ENCODE results near the gene FPR2.

Gene FPR2

GRCh38 chr19:51714848-51715247, 46.1 kb upstream of the FPR2 start:
- H3K27me3 ChIP-seq (ENCODE audit: control insufficient read depth, insufficient read depth, low read length): no peaks in the 10 kb centered on the region
- no peaks in the 10 kb centered on the region for H3K36me3 ChIP-seq (ENCODE audit: control insufficient read depth, insufficient read depth, low read length)
- peaks cover 7% of the 10 kb centered on the region for H3K4me1 ChIP-seq
- no peak overlapping the region for H2AFZ ChIP-seq
- H3K27ac ChIP-seq: no peak overlapping the region
- no peak overlapping the region for H3K4me3 ChIP-seq (ENCODE audit: low read depth, low read length)
- no peaks in the 10 kb centered on the region for H3K9me3 ChIP-seq (ENCODE audit: control insufficient read depth, low read length)
- H3K79me2 ChIP-seq: no peaks in the 10 kb centered on the region
- no peak overlapping the region for H3K9ac ChIP-seq
- TF ChIP-seq CTCF (IDR thresholded peaks at IDR 0.05): no peak
- no peak overlapping the region for H3K4me2 ChIP-seq (ENCODE audit: low read length)

- no peaks in the 10 kb centered on the region for H3K36me3 ChIP-seq (ENCODE audit: control insufficient read depth, insufficient read depth, low read length)
Observed at GRCh38 chr19:51715850-51716249, 45.1 kb upstream of the FPR2 start.

GRCh38 chr19:51716925-51717324, 44.1 kb upstream of the FPR2 start:
- no peak for TF ChIP-seq CTCF (IDR thresholded peaks at IDR 0.05)
- Histone ChIP-seq H3K4me1 (peaks cover 7% of the 10 kb centered on the region), H3K27ac (no peak overlapping the region), H3K79me2 (no peaks in the 10 kb centered on the region), H3K27me3 (ENCODE audit: control insufficient read depth, insufficient read depth, low read length) (no peaks in the 10 kb centered on the region), H2AFZ (no peak overlapping the region), H3K4me3 (ENCODE audit: low read depth, low read length) (no peak overlapping the region), H3K9ac (no peak overlapping the region), H3K9me3 (ENCODE audit: control insufficient read depth, low read length) (no peaks in the 10 kb centered on the region), H3K4me2 (ENCODE audit: low read length) (no peak overlapping the region), H3K36me3 (ENCODE audit: control insufficient read depth, insufficient read depth, low read length) (no peaks in the 10 kb centered on the region)

More at GRCh38 chr19:51715850-51716249, 45.1 kb upstream of the FPR2 start:
- no peak overlapping the region for H3K9ac ChIP-seq
- no peak overlapping the region for H3K4me3 ChIP-seq (ENCODE audit: low read depth, low read length)
- no peak overlapping the region for H2AFZ ChIP-seq
- no peaks in the 10 kb centered on the region for H3K27me3 ChIP-seq (ENCODE audit: control insufficient read depth, insufficient read depth, low read length)
- no peak overlapping the region for H3K4me2 ChIP-seq (ENCODE audit: low read length)
- H3K9me3 ChIP-seq (ENCODE audit: control insufficient read depth, low read length): no peaks in the 10 kb centered on the region
- no peaks in the 10 kb centered on the region for H3K79me2 ChIP-seq
- TF ChIP-seq CTCF (IDR thresholded peaks at IDR 0.05): no peak
- no peak overlapping the region for H3K27ac ChIP-seq
- peaks cover 7% of the 10 kb centered on the region for H3K4me1 ChIP-seq

GRCh38 chr19:51719251-51719988, 41.6 kb upstream of the FPR2 start:
- H3K9ac ChIP-seq: peak overlapping the region; percentile 4
- peaks cover 5% of the 10 kb centered on the region for H3K27me3 ChIP-seq (ENCODE audit: control insufficient read depth, insufficient read depth, low read length)
- H2AFZ ChIP-seq: peak overlapping the region; percentile 92
- TF ChIP-seq CTCF (IDR thresholded peaks at IDR 0.05): no peak
- no peaks in the 10 kb centered on the region for H3K9me3 ChIP-seq (ENCODE audit: control insufficient read depth, low read length)
- H3K27ac ChIP-seq: peak overlapping the region; percentile 27
- peak overlapping the region; percentile 37 for H3K4me2 ChIP-seq (ENCODE audit: low read length)
- H3K4me1 ChIP-seq: no peaks in the 10 kb centered on the region
- H3K4me3 ChIP-seq (ENCODE audit: low read depth, low read length): no peak overlapping the region
- H3K36me3 ChIP-seq (ENCODE audit: control insufficient read depth, insufficient read depth, low read length): no peaks in the 10 kb centered on the region
- H3K79me2 ChIP-seq: no peaks in the 10 kb centered on the region

- no peak overlapping the region for H3K4me2 ChIP-seq (ENCODE audit: low read length)
- peaks cover 5% of the 10 kb centered on the region for H3K27me3 ChIP-seq (ENCODE audit: control insufficient read depth, insufficient read depth, low read length)
- H3K4me1 ChIP-seq: no peaks in the 10 kb centered on the region
Observed at GRCh38 chr19:51721905-51722304, 39.1 kb upstream of the FPR2 start.

More at GRCh38 chr19:51721905-51722304, 39.1 kb upstream of the FPR2 start:
- Histone ChIP-seq H3K9ac (no peak overlapping the region), H3K36me3 (ENCODE audit: control insufficient read depth, insufficient read depth, low read length) (no peaks in the 10 kb centered on the region), H3K79me2 (no peaks in the 10 kb centered on the region), H2AFZ (no peak overlapping the region), H3K27ac (no peak overlapping the region), H3K9me3 (ENCODE audit: control insufficient read depth, low read length) (no peaks in the 10 kb centered on the region), H3K4me3 (ENCODE audit: low read depth, low read length) (no peak overlapping the region)
- no peak for TF ChIP-seq CTCF (IDR thresholded peaks at IDR 0.05)
